ENCODE data around the gene TCTN1.

Gene TCTN1

DNA sequence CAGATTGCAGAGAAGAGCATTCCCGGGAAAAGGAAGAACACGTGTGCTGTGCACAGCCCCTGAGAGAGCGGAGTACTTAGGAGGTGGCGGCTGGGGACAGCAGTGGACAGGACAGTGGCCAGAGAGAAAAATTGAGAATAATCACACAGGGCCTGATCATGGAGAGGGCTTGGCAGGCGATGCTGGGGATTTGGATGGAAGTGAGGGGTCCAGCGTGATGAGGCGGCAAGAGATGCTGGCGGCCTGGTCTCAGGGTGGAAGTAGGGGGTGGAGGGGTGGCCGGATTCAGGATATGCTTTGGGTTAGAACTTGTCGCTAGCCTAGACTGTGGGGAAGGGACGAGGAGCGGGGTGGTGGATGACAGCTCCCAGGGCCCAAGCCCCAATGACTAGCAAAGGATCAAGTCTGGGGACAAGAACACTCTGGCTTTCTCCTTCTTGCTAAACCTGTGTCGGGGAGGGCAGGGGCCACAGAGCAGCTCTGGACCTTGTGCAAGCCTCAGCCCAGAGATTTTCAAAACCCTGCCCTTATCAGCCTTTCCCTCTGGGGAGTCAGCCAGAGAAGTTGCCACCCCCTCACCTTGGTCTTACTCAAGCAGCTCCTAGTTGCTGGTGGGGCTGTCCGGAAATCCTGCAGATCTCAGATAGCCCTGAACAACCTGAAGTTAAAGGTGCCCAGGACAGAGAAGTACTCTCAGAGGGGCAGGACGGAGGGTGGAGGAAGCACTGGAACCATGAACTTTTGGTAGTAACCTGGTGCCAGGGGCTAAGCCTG, 73.7 kb downstream of the TCTN1 start:
- H3K27me3 ChIP-seq (ENCODE audit: low read depth) = no peaks in the 10 kb centered on the region
- H3K4me1 ChIP-seq = peaks cover 4% of the 10 kb centered on the region; the same call in 1 of the 2 replicates
- DNase-seq (ENCODE audit: low spot score in 2 of 2) = no peak
- H3K36me3 ChIP-seq (replicated peaks) = no peaks in the 10 kb centered on the region
- no peaks in the 10 kb centered on the region for H3K9me3 ChIP-seq
- no peak overlapping the region for H3K4me3 ChIP-seq
- in situ Hi-C loops (cut with MboI; ENCODE audit: low sequenced_read_pairs) = no loop called here

DNA sequence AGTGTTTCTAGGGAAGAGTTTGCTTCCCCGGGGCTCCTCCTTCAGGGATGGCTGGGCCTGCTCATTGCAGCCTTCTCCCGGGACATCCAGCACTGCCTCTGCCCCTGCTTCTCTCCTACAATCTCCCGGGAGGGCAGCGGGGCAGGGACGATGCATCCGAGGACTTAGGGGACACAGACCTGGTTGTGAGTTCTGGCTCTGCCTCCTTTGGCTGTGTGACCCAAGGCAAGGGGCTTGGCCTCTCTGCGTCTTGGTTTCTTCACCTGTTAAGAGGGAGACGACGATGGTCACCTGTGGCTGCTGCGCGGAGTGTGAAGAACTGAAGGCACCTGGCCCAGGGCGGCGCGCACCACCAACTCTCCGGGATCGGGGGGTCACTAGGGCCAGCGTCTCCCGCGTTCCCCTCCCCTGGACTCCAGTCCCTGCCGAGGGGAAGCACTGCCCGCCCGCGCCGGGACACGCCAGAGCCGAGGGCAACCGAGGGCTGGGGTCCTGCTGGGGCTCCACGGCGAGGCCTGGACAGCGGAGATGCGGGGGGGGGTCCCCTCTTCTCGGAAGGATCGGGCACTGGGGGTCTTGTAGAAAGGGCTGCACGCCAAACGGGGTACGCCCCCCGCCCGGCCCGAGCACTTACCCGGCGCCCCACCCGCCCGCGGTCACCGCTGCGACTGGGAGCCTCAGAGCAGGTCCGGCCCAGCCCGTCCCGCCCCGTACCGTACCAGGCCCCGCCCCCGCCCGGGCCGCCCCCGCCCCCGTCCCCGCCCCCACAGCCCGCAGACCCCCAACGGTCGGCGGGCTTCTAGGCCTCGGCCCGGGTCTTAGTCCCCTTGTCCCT, 74.7 kb downstream of the TCTN1 start, which contains the start of gene HVCN1:
TSS of gene HVCN1 (minus strand) at position 670 of the 835 bp plus-strand sequence. CDS start 5,870 bp downstream, outside the sequence.
- Histone ChIP-seq H3K9me3 (no peaks in the 10 kb centered on the region), H3K36me3 (replicated peaks) (no peaks in the 10 kb centered on the region), H3K27me3 (ENCODE audit: low read depth) (no peaks in the 10 kb centered on the region), H3K4me3 (peak within 1 kb of the TSS; percentile 43), H3K4me1 (peaks cover 4% of the 10 kb centered on the region; the same call in 1 of the 2 replicates)
- peak; percentile 65 for DNase-seq (ENCODE audit: low spot score in 2 of 2)
- in situ Hi-C loops (cut with MboI; ENCODE audit: low sequenced_read_pairs) = no loop called here

- DNase-seq (ENCODE audit: low spot score in 2 of 2) = peak; percentile 38 to 73
- Histone ChIP-seq H3K36me3 (replicated peaks) (no peaks in the 10 kb centered on the region), H3K27me3 (ENCODE audit: low read depth) (no peaks in the 10 kb centered on the region), H3K4me1 (peaks cover 4% of the 10 kb centered on the region; the same call in 1 of the 2 replicates), H3K9me3 (no peaks in the 10 kb centered on the region), H3K4me3 (peak overlapping the region; percentile 43)
- in situ Hi-C loops (cut with MboI; ENCODE audit: low sequenced_read_pairs) = no loop called here
Observed at GRCh38 chr12:110689281-110690126, 75.6 kb downstream of the TCTN1 start.

DNA sequence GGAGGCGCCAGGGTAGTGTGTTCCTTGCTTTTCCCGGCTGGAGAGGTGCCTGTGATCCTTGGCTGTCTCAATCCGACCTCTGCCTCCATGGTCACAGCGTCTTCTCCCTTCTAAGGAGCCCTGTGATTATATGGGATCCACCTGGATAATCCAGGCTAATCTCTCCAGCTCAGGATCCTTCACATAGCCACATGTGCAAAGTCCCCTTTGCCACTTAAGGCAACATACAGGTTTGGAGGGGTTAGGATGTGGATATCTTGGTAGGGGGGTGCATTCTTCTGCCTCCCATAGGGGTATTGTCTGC, 76.2 kb downstream of the TCTN1 start:
- in situ Hi-C loops (cut with MboI; ENCODE audit: low sequenced_read_pairs) = no loop called here
- Histone ChIP-seq H3K27me3 (ENCODE audit: low read depth) (no peaks in the 10 kb centered on the region), H3K9me3 (no peaks in the 10 kb centered on the region), H3K4me3 (no peak overlapping the region), H3K4me1 (peaks cover 4% of the 10 kb centered on the region; the same call in 1 of the 2 replicates), H3K36me3 (replicated peaks) (no peaks in the 10 kb centered on the region)
- no peak for DNase-seq (ENCODE audit: low spot score in 2 of 2)

DNA sequence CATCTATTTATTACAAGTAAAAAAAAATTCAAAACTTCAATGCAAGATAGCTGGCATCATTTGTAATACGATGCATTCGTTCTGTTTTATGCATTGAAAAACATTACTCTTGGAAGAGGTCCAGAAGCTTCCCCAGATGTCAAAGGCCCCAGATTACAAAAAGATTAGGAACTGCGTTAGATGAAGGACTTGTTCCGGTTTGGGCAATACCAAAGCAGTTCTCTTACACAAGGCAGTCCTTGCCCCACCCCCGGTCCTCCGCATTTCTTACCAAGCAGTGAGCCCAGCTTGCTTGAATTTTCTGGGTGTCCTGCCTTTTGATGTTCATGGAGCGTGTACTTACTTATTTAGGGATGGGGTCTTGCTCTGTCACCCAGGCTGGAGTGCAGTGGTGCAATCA, 79.8 kb downstream of the TCTN1 start:
- no peak for DNase-seq (ENCODE audit: low spot score in 2 of 2)
- in situ Hi-C loops (cut with MboI; ENCODE audit: low sequenced_read_pairs) = no loop called here
- Histone ChIP-seq H3K4me1 (peaks cover 4% of the 10 kb centered on the region), H3K9me3 (no peaks in the 10 kb centered on the region), H3K36me3 (replicated peaks) (no peaks in the 10 kb centered on the region), H3K4me3 (no peak overlapping the region), H3K27me3 (ENCODE audit: low read depth) (no peaks in the 10 kb centered on the region)

DNA sequence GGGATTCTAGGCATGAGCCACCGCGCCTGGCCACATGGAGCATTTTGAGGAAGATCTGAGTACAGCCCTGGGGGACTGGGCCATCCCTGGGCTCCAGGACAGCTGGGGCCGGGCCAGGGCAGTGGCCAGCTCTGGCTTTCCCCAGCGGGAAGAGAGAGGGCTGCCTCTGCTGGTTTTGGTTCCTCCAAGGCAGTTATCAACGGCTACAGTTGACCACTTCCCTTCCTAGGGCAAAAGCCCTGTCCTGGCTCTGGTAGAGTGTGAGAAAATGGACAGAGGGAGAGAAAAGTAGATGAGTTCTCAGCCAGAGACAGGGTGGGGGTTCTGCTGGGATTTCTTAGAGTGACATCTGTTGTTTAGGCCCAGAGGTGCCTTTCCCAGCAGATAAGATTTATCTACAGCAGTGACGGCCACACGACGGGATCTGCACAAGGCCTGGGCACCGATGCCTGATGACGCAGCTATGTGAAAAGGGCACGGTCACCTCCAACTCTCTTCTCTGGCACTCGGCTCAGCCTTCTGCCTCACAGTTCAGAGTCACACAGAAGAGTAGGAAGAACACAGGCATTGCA, 80.5 kb downstream of the TCTN1 start:
- Histone ChIP-seq H3K27me3 (ENCODE audit: low read depth) (no peaks in the 10 kb centered on the region), H3K4me1 (peaks cover 3% of the 10 kb centered on the region), H3K9me3 (no peaks in the 10 kb centered on the region), H3K36me3 (replicated peaks) (no peaks in the 10 kb centered on the region), H3K4me3 (no peak overlapping the region)
- DNase-seq (ENCODE audit: low spot score in 2 of 2) = no peak
- in situ Hi-C loops (cut with MboI; ENCODE audit: low sequenced_read_pairs) = no loop called here

DNA sequence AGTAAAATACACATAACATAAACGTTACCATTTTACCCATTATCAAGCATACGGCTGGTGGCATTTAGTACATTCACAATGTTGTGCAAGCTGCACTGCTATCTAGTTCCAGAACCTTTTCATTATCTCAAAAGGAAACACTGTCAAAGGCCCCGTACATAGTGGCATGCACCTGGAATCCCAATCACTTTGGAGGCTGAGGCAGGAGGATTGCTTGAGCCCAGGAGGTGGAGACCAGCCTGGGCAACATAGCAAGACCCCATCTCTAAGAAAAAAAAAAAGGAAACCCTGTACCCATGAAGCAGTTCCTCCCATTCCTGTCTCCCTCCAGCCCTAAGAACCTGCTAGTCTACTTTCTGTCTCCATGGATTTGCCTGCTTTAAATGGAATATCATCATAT, 82.4 kb downstream of the TCTN1 start:
- in situ Hi-C loops (cut with MboI; ENCODE audit: low sequenced_read_pairs) = no loop called here

DNA sequence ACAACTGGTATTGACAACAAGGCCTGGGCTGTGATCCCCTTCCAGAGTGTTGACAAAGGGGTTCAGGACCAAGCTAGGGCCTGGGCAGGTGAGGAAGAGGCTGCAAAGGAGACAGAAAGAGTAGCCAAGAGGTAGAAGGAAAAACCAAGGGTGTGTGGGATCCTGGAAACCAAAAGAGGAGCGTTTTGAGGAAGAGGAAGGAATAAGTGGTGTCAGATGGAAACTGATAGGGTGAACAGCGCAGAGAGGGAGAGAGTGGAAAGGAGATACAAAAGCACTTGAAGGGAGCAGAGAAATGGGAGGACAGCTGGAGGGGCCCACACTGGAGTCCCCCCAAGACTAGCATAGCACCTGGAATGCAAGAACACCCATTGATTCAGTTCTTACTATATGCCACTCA, 83.3 kb downstream of the TCTN1 start:
- H3K4me3 ChIP-seq = no peak overlapping the region
- no peak for DNase-seq (ENCODE audit: low spot score in 2 of 2)
- in situ Hi-C loops (cut with MboI; ENCODE audit: low sequenced_read_pairs) = no loop called here
- no peaks in the 10 kb centered on the region for H3K9me3 ChIP-seq
- no peaks in the 10 kb centered on the region; the same call in 1 of the 2 replicates for H3K4me1 ChIP-seq
- H3K36me3 ChIP-seq (replicated peaks) = no peaks in the 10 kb centered on the region
- H3K27me3 ChIP-seq (ENCODE audit: low read depth) = no peaks in the 10 kb centered on the region

More for the DNA sequence above, 82.4 kb downstream of the TCTN1 start:
- DNase-seq (ENCODE audit: low spot score in 2 of 2) = no peak
- no peaks in the 10 kb centered on the region for H3K9me3 ChIP-seq
- H3K36me3 ChIP-seq (replicated peaks) = no peaks in the 10 kb centered on the region
- H3K27me3 ChIP-seq (ENCODE audit: low read depth) = no peaks in the 10 kb centered on the region
- H3K4me3 ChIP-seq = no peak overlapping the region
- no peaks in the 10 kb centered on the region; the same call in 1 of the 2 replicates for H3K4me1 ChIP-seq

DNA sequence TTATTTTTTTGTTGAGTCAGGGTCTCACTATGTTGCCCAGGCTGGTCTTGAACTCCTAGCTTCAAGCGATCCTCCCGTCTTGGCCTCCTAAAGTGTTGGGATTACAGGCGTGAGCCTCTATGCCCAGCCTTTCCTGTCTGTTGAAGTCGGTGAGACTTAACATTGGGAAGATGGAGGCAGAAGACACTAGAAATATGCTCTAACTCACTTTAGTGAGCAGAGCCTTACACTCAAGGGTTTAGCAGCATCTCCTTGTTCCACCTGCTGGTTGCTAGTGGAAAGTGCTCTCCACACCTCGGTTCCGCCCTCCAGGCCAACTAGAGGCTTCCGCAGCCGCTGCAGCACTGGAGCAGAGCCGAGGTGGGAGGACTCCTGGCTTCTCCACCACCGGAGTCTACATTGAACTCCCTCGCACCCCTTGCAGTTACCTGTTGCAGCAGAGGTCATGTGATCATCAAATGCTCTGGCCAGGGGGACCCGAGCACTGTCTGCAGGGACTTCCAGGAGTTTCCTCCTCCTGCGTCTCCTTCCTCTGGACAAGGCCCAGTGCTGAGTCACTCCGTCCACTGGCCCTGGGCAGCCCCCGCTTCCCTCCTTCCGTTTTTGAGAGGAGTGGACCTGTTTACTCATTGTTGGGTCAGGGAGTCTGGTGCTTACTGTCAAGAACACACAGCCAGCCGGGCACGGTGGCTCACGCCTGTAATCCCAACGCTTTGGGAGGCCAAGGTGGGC, 84.4 kb downstream of the TCTN1 start:
- H3K4me1 ChIP-seq = no peaks in the 10 kb centered on the region; the same call in 1 of the 2 replicates
- H3K4me3 ChIP-seq = no peak overlapping the region
- peak; percentile 84 to 85 for DNase-seq (ENCODE audit: low spot score in 2 of 2)
- H3K27me3 ChIP-seq (ENCODE audit: low read depth) = no peaks in the 10 kb centered on the region
- in situ Hi-C loops (cut with MboI; ENCODE audit: low sequenced_read_pairs) = no loop called here
- no peaks in the 10 kb centered on the region for H3K36me3 ChIP-seq (replicated peaks)
- no peaks in the 10 kb centered on the region for H3K9me3 ChIP-seq
